G401.6 (cell line): ENCODE data around the gene TIMP2.
"Not testable (repeated sequence)": the region's sequence is repeated elsewhere in the genome, so short reads cannot be mapped to it uniquely, and the experiment has no call there.

Experiments
- FAIRE-seq: peaks from 2 replicates; lab custom pipeline; 2012; peaks lifted over from hg19 to GRCh38; lab: Jason Lieb, UNC

The TIMP2 gene

GRCh38 chr17:78888941-78889518 lies 36.2 kb downstream of the TIMP2 start:
- FAIRE-seq = no peak

GRCh38 chr17:78886954-78887353 lies 38.2 kb downstream of the TIMP2 start:
- FAIRE-seq = no peak

GRCh38 chr17:78885956-78886355 lies 39.2 kb downstream of the TIMP2 start:
- FAIRE-seq = no peak

DNA sequence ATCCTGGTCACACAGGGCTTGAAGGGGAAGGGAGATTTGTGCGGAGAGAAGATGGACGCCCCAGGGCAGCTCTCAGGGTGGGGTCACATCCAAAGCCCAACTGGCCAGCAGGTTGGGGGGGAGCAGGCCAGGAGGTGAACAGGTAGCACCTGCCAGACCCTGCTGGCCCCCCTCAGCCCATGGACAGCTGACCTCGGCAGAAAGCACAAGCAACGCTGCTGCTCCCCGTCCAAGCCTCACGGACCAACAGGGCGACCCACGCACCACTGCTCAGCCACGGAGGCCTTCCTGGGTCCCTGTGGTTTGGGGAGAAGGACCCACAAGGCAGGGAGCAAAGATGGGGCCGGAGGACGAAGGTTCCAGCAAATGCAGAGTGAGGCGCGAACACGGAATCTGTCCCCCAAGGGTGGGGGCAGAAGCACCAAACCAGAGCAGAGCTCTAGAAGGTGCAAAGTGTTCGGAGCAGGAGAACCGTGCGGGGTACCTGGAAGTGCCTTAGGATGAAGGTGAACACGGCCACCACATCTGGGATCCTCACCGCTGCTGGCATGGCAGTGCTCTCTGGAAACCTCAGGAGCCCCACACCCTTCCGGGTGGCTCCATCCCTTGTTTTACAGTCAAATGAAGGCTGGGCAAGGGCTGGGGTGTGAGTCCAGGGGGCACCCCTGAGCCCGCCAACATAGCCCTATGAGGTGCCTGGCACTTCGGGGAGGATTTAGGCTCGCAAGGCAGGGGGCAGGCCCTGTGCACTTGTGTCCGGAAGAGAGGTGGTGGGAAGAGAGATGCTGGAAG lies 40.1 kb downstream of the TIMP2 start:
- no peak for FAIRE-seq

- no peak for FAIRE-seq
Measured at GRCh38 chr17:78884148-78884825, 40.9 kb downstream of the TIMP2 start.

GRCh38 chr17:78883533-78884131 lies 41.6 kb downstream of the TIMP2 start:
- FAIRE-seq = peak; percentile 97

GRCh38 chr17:78883089-78883532 lies 42.1 kb downstream of the TIMP2 start:
- FAIRE-seq = peak; percentile 66

DNA sequence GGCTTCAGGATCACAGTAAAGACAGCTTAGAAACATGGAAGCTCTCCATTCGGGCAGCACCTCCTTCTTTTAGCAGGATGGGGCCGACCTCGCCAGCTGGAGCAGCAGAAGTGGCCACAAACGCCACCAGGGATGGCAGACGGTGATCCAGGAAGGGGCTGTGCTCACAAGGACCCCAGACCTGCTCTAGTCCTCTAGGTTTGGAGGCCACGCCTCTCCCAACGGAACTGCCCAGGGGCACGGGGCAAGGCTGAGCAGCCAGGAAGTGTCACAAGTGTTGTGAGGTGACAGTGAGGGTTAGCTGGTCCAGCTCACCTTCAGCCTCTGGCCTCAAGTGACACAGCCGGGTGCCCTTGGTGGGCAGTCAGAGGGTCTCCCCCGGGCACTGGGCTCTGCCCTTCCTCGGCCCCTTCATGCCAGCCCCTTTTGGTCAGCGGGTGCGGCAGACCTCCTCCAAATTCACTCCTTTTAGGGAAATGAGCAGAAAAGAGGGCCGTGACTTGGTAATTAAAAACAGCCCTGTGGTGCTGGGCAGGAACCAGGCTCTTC lies 42.6 kb downstream of the TIMP2 start:
- FAIRE-seq = no peak

GRCh38 chr17:78879635-78880186 lies 45.5 kb downstream of the TIMP2 start:
- FAIRE-seq = no peak

DNA sequence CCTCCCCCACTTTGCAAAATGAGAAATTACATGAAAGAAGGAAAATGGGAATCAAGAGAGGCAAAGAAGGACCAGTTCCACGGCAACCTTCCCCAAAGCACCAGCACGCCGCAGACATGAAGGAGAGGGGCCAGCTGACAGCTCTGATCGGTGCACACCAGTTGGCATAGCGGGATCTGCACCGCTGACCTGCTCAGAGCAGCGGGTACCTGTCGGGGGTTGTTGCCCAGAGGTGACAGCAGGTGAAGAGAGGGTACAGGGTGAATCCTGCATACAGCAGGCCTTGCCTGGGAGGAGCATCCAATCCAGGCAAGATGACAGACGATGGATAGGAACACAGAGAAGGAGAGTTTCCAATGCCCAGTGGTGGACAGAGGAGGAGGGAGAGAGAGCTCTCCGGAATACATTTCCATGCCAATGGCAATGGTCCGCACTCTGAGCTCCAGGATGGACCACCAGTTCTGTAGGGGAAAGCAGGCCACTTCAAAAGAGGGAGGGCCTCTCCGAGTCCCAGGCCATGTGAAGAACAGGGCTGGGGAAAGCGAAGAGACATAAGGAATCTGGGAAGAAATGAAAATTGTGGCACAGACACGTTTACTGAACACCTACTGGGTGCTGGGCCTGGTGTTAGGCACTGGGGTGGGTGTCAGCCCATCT lies 46.2 kb downstream of the TIMP2 start:
- no peak for FAIRE-seq

DNA sequence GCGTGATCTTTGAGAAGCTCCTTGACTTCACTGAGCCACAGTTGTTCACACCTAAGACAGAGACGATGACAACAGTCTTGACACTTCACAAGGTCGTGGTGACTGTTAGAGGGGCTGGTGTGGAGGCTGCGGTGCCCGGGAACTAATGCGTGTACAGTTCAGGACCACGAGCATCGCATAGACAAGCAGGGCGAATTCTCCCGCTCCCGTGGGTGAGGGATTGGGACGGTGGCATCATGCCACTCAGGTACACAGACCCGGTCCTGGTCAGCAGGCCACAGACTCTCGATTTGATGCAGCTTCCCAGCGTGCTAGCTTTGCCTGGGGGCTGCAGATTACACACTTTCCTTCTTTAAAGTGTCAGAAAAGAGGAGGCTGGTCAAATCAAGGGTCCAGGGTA lies 46.9 kb downstream of the TIMP2 start:
- no peak for FAIRE-seq

DNA sequence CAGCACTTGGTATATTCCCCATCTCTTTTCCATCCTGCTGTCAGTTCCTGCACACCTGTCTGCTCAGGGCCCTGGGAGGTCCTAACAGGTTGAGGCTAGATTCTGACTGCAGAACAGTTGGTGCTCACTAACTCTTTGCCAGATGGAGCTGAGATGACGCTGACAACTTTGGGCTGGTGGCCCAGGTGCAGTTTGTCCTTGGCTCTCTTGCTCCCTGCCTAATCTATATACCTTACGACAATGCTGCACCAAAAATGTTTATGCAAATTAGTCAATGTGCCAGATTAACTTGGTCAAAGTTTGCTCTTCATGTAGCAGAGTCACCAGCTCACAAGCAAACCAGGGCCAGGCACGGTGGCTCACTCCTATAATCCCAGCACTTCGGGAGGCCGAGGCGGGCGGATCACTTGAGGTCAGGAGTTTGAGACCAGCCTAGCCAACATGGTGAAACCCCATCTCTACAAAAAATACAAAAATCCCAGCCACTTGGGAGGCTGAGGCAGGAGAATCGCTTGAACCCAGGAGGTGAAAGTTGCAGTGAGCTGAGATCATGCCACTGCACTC lies 48.2 kb downstream of the TIMP2 start:
- FAIRE-seq = not testable (repeated sequence)

GRCh38 chr17:78876094-78876597 lies 49.0 kb downstream of the TIMP2 start:
- FAIRE-seq = no peak

- no peak for FAIRE-seq
Measured at GRCh38 chr17:78875363-78876093, 49.7 kb downstream of the TIMP2 start.

DNA sequence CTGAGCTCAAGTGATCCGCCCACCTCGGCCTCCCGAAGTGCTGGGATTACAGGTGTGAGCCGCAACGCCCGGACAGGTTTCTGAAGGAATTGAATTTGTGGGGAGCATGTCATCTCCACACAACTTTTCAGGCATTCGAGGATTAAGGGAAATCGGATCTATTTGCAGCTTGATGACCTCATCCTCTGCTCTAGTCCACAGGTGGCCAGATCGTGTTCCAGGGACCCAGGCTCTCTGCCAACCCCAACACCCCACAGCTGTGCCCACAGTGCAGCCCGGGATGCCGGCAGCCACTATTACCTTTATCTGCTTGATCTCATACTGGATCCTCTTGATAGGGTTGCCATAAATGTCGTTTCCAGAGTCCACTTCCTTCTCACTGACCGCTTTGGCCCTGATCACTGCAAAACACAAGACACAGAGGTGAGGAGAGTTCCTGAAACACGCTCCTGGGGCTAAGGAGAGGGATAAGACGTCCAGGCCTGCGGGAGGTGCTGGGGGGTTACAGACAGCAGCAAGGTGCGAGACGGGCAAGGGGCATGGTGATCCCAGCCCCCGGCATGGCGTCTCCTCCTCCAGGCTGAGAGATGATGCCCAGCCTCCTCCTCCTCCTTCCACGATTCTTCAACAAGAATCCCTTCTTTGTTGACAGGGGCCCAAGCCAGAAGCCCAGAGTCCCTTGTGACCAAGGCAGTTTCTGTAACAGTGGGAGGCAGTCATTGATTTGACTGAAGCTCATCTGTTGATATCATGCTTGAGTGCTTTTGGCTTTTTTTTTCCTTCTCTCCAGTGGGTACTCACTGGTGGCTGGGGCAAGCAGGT lies 51.5 kb downstream of the TIMP2 start:
- no peak for FAIRE-seq

DNA sequence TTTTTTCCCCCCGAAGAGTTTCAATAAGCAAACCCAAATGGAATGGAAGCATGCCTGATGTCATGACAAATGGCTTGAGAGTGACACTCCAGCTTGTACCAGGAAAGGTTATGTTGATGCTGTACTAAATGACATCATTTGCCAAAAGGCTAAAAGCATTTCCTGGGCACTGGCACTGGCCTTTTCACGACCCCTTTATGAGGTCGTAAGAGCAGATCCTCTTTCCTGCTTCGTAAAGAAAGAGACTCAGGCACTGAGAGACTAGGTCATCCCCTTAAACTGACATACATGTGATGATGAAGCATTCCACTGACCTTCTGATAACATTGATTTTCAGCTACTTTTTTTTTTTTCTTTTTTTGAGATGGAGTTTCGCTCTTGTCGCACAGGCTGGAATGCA lies 52.7 kb downstream of the TIMP2 start:
- no peak for FAIRE-seq

DNA sequence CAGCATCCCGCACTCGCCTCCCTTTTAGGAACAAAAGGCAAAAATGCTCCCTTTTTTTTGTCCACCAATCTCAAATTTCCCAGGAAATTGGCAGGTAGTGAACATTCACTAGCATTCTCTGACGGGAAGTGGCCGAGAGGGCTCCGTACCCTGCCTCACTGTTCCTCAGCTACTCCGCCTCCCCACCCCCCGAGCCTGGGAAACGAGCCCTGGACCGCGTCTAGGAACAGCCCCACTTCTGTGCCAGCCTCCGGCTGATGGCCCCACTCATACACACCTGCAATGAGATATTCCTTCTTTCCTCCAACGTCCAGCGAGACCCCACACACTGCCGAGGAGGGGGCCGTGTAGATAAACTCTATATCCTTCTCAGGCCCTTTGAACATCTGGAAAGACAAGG lies 54.6 kb downstream of the TIMP2 start:
- no peak for FAIRE-seq

DNA sequence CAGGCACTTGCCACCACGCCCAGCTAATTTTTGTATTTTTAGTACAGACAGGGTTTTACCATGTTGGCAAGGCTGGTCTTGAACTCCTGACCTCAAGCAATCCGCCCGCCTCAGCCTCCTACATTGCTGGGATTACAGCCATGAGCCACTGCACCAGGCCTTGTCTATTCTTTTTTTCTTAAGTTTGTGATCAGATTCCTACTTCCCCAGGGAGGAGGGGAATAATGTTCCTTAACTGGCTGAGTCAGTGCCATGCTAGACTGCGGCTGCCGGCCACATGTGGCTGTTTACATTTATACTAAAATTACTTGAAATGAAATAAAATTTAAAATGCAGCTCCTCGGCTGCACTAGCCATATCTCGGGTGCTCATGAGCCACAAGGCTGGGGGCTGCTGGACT lies 56.8 kb downstream of the TIMP2 start:
- no peak for FAIRE-seq

- FAIRE-seq = not testable (repeated sequence)
Measured at GRCh38 chr17:78867046-78867445, 58.1 kb downstream of the TIMP2 start.
